Measurements from ENCODE around the gene CCL19. TPM values are rescaled to one million over a fixed set of nuclear protein-coding genes. Genes with fewer than 3 reads are reported as not detected.

Gene CCL19
- total RNA-seq, 2 experiments from 2014 or later: not detected

DNA sequence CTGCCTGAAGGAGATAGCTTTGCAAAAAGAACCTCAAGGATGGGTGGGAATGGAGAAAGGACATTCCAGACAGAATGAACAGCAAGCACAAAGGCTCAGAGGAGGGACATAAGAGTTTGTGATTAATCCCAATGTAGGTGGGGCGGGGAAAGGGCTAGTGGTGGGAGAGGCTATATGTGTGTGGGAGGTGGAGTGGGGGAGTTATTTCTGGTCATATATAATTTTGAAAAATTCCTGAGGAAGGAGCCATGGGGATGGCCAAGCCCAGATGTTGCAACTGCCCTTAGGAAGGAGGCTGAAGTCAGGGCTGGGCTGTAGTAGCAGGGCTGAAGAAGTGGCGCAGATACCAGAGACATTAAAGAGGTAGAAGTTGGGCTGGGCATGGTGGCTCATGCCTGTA is 15.2 kb downstream of the CCL19 start:
- H2AFZ ChIP-seq (ENCODE audit: low read length): no peak overlapping the region
- no peak overlapping the region for H3K27ac ChIP-seq (ENCODE audit: low read depth, low read length, poor library complexity, severe bottlenecking)
- no peak overlapping the region for H3K4me2 ChIP-seq (ENCODE audit: low read length)
- no peak overlapping the region for H3K4me3 ChIP-seq (ENCODE audit: low read depth, low read length, poor library complexity, severe bottlenecking)
- H3K4me1 ChIP-seq (ENCODE audit: insufficient read depth, low read length, poor library complexity, severe bottlenecking): no peaks in the 10 kb centered on the region
- no TSS peak for BruUV-seq (replicated peaks)
- ChIA-PET CTCF (ENCODE audit: unreplicated experiment) (interaction anchor here (1.3 kb wide), 1 partner anchor 26 kb away, joined by 3 read pairs; no protein-coding TSS in a partner anchor), POLR2A (interaction anchor here (0.7 kb wide), 1 partner anchor 28 kb away, joined by 3 read pairs; no protein-coding TSS in a partner anchor)
- no peaks in the 10 kb centered on the region for H3K79me2 ChIP-seq (ENCODE audit: insufficient read depth, low read depth, low read length)
- no peaks in the 10 kb centered on the region for H4K20me1 ChIP-seq (ENCODE audit: insufficient read depth, low read length)
- no peaks in the 10 kb centered on the region for H3K9me3 ChIP-seq (ENCODE audit: low read length)
- TF ChIP-seq CTCF (conservative IDR thresholded peaks at IDR 0.05; ENCODE audit: low read length) (no peak), EZH2phosphoT487 (IDR thresholded peaks at IDR 0.05; ENCODE audit: borderline replicate concordance, low read depth, low read length) (no peak)
- H3K36me3 ChIP-seq (ENCODE audit: insufficient read depth, low read length): no peaks in the 10 kb centered on the region
- no peaks in the 10 kb centered on the region for H3K9me2 ChIP-seq (ENCODE audit: insufficient read depth, low read length)
- no peak for DNase-seq (ENCODE audit: low spot score)
- intact Hi-C loops (cut with micrococcal nuclease; ENCODE audit: unreplicated experiment): loop anchor here (1.0 kb wide), 1 partner anchor 26 kb away; no protein-coding TSS in a partner anchor

- Histone ChIP-seq H2AFZ (ENCODE audit: low read length) (no peak overlapping the region), H4K20me1 (ENCODE audit: insufficient read depth, low read length) (no peaks in the 10 kb centered on the region), H3K4me3 (ENCODE audit: low read depth, low read length, poor library complexity, severe bottlenecking) (no peak overlapping the region), H3K4me2 (ENCODE audit: low read length) (no peak overlapping the region), H3K9me3 (ENCODE audit: low read length) (no peaks in the 10 kb centered on the region), H3K27ac (ENCODE audit: low read depth, low read length, poor library complexity, severe bottlenecking) (no peak overlapping the region), H3K36me3 (ENCODE audit: insufficient read depth, low read length) (no peaks in the 10 kb centered on the region), H3K79me2 (ENCODE audit: insufficient read depth, low read depth, low read length) (no peaks in the 10 kb centered on the region), H3K9me2 (ENCODE audit: insufficient read depth, low read length) (no peaks in the 10 kb centered on the region), H3K4me1 (ENCODE audit: insufficient read depth, low read length, poor library complexity, severe bottlenecking) (no peaks in the 10 kb centered on the region)
- ChIA-PET POLR2A (interaction anchor here (0.7 kb wide), 1 partner anchor 29 kb away, joined by 3 read pairs; no protein-coding TSS in a partner anchor), CTCF (ENCODE audit: unreplicated experiment) (interaction anchor here (1.3 kb wide), 1 partner anchor 27 kb away, joined by 3 read pairs; no protein-coding TSS in a partner anchor)
- peak; percentile 69 for DNase-seq (ENCODE audit: low spot score)
- intact Hi-C loops (cut with micrococcal nuclease; ENCODE audit: unreplicated experiment): loop anchor here (1.0 kb wide), 1 partner anchor 27 kb away; no protein-coding TSS in a partner anchor
- peak; percentile 90 for TF ChIP-seq CTCF (conservative IDR thresholded peaks at IDR 0.05; ENCODE audit: low read length)
- TF ChIP-seq EZH2phosphoT487 (IDR thresholded peaks at IDR 0.05; ENCODE audit: borderline replicate concordance, low read depth, low read length): no peak
- BruUV-seq (replicated peaks): no TSS peak
Observed at GRCh38 chr9:34675048-34675714, 15.9 kb downstream of the CCL19 start.

- TF ChIP-seq EZH2phosphoT487 (IDR thresholded peaks at IDR 0.05; ENCODE audit: borderline replicate concordance, low read depth, low read length) (no peak), CTCF (conservative IDR thresholded peaks at IDR 0.05; ENCODE audit: low read length) (no peak)
- no peaks in the 10 kb centered on the region for H3K9me3 ChIP-seq (ENCODE audit: low read length)
- no peak for DNase-seq (ENCODE audit: low spot score)
- no peaks in the 10 kb centered on the region for H3K9me2 ChIP-seq (ENCODE audit: insufficient read depth, low read length)
- CTCF ChIA-PET (ENCODE audit: unreplicated experiment): no interaction called here
- no peak overlapping the region for H3K4me3 ChIP-seq (ENCODE audit: low read depth, low read length, poor library complexity, severe bottlenecking)
- H2AFZ ChIP-seq (ENCODE audit: low read length): no peak overlapping the region
- no peak overlapping the region for H3K27ac ChIP-seq (ENCODE audit: low read depth, low read length, poor library complexity, severe bottlenecking)
- intact Hi-C loops (cut with micrococcal nuclease; ENCODE audit: unreplicated experiment): no loop called here
- H3K4me2 ChIP-seq (ENCODE audit: low read length): no peak overlapping the region
- no TSS peak for BruUV-seq (replicated peaks)
- H3K4me1 ChIP-seq (ENCODE audit: insufficient read depth, low read length, poor library complexity, severe bottlenecking): no peaks in the 10 kb centered on the region
- peaks cover 5% of the 10 kb centered on the region; the same call in 1 of the 2 replicates for H3K36me3 ChIP-seq (ENCODE audit: insufficient read depth, low read length)
- POLR2A ChIA-PET: interaction anchor here (0.6 kb wide), 1 partner anchor 354 kb away, joined by 5 read pairs; no protein-coding TSS in a partner anchor
- H4K20me1 ChIP-seq (ENCODE audit: insufficient read depth, low read length): no peaks in the 10 kb centered on the region
- H3K79me2 ChIP-seq (ENCODE audit: insufficient read depth, low read depth, low read length): no peaks in the 10 kb centered on the region
Observed at GRCh38 chr9:34674440-34674839, 16.6 kb downstream of the CCL19 start.
